ENCODE data around the gene CIITA. TPM values are rescaled to one million over a fixed set of nuclear protein-coding genes. Genes with fewer than 3 reads are reported as not detected.

CIITA gene
- total and polyA plus RNA-seq, 8 donors: under 0.01 to 67.1 (median 12.8) TPM

GRCh38 chr16:10888320-10888937, 11.4 kb downstream of the CIITA start:
- Histone ChIP-seq H3K27ac (no peak overlapping the region), H3K4me1 (peaks cover 0 to 19% (median 6%) of the 10 kb centered on the region in 4 donors), H3K27me3 (peaks cover 0 to 6% (median 0%) of the 10 kb centered on the region in 3 donors), H3K4me3 (no peak overlapping the region), H3K9me3 (no peaks in the 10 kb centered on the region), H3K36me3 (peaks cover 0 to 68% (median 0%) of the 10 kb centered on the region in 4 donors)
- TF ChIP-seq, protein P1, sequence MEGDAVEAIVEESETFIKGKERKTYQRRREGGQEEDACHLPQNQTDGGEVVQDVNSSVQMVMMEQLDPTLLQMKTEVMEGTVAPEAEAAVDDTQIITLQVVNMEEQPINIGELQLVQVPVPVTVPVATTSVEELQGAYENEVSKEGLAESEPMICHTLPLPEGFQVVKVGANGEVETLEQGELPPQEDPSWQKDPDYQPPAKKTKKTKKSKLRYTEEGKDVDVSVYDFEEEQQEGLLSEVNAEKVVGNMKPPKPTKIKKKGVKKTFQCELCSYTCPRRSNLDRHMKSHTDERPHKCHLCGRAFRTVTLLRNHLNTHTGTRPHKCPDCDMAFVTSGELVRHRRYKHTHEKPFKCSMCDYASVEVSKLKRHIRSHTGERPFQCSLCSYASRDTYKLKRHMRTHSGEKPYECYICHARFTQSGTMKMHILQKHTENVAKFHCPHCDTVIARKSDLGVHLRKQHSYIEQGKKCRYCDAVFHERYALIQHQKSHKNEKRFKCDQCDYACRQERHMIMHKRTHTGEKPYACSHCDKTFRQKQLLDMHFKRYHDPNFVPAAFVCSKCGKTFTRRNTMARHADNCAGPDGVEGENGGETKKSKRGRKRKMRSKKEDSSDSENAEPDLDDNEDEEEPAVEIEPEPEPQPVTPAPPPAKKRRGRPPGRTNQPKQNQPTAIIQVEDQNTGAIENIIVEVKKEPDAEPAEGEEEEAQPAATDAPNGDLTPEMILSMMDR (IDR thresholded peaks at IDR 0.05): no peak
- TF ChIP-seq POLR2AphosphoS5 (IDR thresholded peaks at IDR 0.05): no peak
- TF ChIP-seq POLR2A (IDR thresholded peaks at IDR 0.05): no peak
- no peak for TF ChIP-seq EP300 (IDR thresholded peaks at IDR 0.05)
- DNase-seq: no peak
- intact Hi-C loops (cut with DNase I; ENCODE audit: low total_unique reads): no loop called here
- 70 to 80% (median 71%) methylated on average over 10 of the region's 10 CpGs for WGBS, 5 donors

DNA sequence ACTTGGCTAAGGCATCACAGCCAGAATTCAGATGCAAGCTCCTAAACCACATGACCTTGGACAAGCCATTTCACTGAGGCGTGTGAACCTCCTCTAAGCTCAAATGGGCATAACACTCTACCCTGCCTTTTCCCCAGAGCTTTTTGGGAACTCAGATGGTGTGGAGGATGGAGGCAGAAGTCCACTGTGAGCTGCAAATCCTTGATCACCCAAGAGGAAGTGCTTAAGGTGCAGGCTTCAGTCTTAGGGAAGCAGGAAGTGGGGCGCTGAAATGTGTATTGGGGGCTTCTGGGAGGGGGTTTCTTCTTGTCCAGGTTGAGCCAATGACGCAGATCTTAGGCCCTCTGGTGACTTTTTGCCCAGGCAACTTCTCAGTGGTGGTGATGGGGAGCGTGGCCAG, 12.9 kb downstream of the CIITA start:
- Histone ChIP-seq H3K27me3 (peaks cover 0 to 7% (median 0%) of the 10 kb centered on the region in 3 donors), H3K27ac (no peak overlapping the region), H3K4me3 (no peak overlapping the region), H3K9me3 (no peaks in the 10 kb centered on the region), H3K36me3 (peaks cover 0 to 59% (median 0%) of the 10 kb centered on the region in 4 donors), H3K4me1 (peaks cover 0 to 16% (median 0%) of the 10 kb centered on the region in 4 donors)
- intact Hi-C loops (cut with DNase I; ENCODE audit: low total_unique reads): no loop called here
- 78 to 99% (median 90%) methylated on average over 4 of the region's 4 CpGs for WGBS, 5 donors
- no peak for DNase-seq
- TF ChIP-seq, protein P1 (IDR thresholded peaks at IDR 0.05): no peak
- TF ChIP-seq POLR2A (IDR thresholded peaks at IDR 0.05) (no peak), EP300 (IDR thresholded peaks at IDR 0.05) (no peak), POLR2AphosphoS5 (IDR thresholded peaks at IDR 0.05) (no peak)

DNA sequence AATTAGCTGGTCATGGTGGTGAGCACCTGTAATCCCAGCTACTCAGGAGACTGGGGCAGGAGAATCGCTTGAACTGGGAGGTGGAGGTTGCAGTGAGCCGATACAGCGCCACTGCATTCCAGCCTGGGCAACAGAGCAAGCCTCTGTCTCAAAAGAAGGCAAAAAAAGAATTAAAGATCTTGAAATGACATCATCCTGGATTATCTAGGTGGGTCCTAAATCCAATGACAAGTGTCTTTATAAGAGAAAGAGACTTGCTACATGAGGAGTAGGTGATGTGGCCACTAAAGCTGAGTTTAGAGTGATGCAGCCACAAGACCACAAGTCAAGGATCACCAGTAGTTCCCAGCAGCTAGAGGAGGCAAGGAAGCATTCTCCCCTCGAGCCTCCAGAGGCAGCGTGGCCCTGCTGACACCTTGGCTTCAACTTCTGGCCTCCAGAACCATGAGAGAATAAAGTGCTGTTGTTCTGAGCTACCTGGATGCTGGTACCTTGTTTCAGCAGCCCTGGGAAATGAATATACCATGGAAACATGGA, 15.8 kb downstream of the CIITA start:
- no peak overlapping the region for H3K4me3 ChIP-seq
- peaks cover 0 to 10% (median 0%) of the 10 kb centered on the region in 4 donors for H3K4me1 ChIP-seq
- intact Hi-C loops (cut with DNase I; ENCODE audit: low total_unique reads): no loop called here
- no peak overlapping the region for H3K27ac ChIP-seq
- TF ChIP-seq, protein P1 (IDR thresholded peaks at IDR 0.05): no peak
- no peak for TF ChIP-seq POLR2AphosphoS5 (IDR thresholded peaks at IDR 0.05)
- TF ChIP-seq POLR2A (IDR thresholded peaks at IDR 0.05): no peak
- TF ChIP-seq EP300 (IDR thresholded peaks at IDR 0.05): no peak
- peaks cover 0 to 61% (median 4%) of the 10 kb centered on the region in 4 donors for H3K36me3 ChIP-seq
- H3K27me3 ChIP-seq: peaks cover 0 to 12% (median 0%) of the 10 kb centered on the region in 3 donors
- no peaks in the 10 kb centered on the region for H3K9me3 ChIP-seq
- 75 to 88% (median 85%) methylated on average over 5 of the region's 5 CpGs for WGBS, 5 donors
- DNase-seq: no peak

DNA sequence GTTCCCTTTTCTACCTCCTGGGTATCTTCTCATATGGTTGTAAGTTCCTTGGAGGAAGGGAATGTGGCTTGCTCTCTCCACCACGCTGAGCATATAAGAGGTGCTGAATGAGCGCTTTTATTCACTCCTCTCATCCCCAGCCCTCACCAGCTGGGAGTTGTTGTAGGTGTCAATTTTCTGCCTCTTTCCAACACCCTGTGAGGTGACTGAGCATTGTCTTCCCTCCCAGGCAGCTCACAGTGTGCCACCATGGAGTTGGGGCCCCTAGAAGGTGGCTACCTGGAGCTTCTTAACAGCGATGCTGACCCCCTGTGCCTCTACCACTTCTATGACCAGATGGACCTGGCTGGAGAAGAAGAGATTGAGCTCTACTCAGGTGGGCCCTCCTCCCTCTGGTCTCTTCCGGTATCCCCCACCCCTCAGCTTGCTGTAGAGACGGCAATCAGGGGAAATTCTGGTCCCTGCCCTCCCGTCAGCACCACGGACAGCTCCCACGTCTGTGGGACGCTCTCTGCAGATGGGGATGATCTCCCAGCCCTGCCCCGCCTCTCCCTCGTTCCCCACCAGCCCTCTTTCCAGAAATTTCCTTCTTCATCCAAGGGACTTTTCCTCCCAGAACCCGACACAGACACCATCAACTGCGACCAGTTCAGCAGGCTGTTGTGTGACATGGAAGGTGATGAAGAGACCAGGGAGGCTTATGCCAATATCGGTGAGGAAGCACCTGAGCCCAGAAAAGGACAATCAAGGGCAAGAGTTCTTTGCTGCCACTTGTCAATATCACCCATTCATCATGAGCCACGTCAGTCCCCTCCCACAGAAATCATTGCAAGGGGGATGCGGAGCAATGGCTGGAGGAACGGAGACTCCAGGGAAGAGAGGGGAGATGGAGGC, 18.3 kb downstream of the CIITA start:
- no peak overlapping the region for H3K4me3 ChIP-seq
- H3K4me1 ChIP-seq: peaks cover 0 to 6% (median 0%) of the 10 kb centered on the region in 4 donors
- no peak for TF ChIP-seq EP300 (IDR thresholded peaks at IDR 0.05)
- no peak for TF ChIP-seq POLR2AphosphoS5 (IDR thresholded peaks at IDR 0.05)
- TF ChIP-seq, protein P1 (IDR thresholded peaks at IDR 0.05): no peak
- H3K27ac ChIP-seq: no peak overlapping the region
- peak in 1 of 2 donors; percentile 75 for DNase-seq
- peaks cover 0 to 75% (median 15%) of the 10 kb centered on the region in 4 donors for H3K36me3 ChIP-seq
- 40 to 55% (median 53%) methylated on average over 17 of the region's 17 CpGs for WGBS, 5 donors
- H3K27me3 ChIP-seq: peaks cover 0 to 12% (median 0%) of the 10 kb centered on the region in 3 donors
- H3K9me3 ChIP-seq: no peaks in the 10 kb centered on the region
- intact Hi-C loops (cut with DNase I; ENCODE audit: low total_unique reads): no loop called here

Data from stomach (tissue), 9 donors.